SH-SY5Y (cell line): ENCODE results near the gene VIT.

ENCODE experiments used
- GATA2 ChIP-seq: IDR thresholded peaks from 2 replicates; pipeline ENCODE4 v1.6.1; 2011; ENCODE audit warnings: mild to moderate bottlenecking, low read depth, low read length
- GATA3 ChIP-seq: IDR thresholded peaks from 2 replicates; pipeline ENCODE4 v1.6.1; 2011; ENCODE audit warnings: low read depth, mild to moderate bottlenecking, low read length, moderate library complexity

GRCh38 chr2:36762764-36763490, 66.4 kb downstream of the VIT start:
- no peak for TF ChIP-seq GATA3
- no peak for TF ChIP-seq GATA2
